Psoas muscle (tissue), 8 donors: Measurements from ENCODE around the gene LUC7L. TPM values are rescaled to one million over a fixed set of nuclear protein-coding genes. Genes with fewer than 3 reads are reported as not detected.
A peak's percentile ranks its signal among the peaks of the same experiment; 100 is the strongest.

Source experiments
- ATAC-seq, 4 donors: fragments of 200-7000 bp; cut with Tn5 transposase; one replicate each; pipeline ENCODE4 v1.9.1; 2020; ENCODE audit warnings: moderate library complexity in 3 of 4, mild to moderate bottlenecking in 2 of 4
- DNase-seq, 2 donors: peaks; one replicate each; pipeline ENCODE4 v3.0.0-alpha.2; 2020
- H3K27ac ChIP-seq: fragments of 200-600 bp; one replicate; pipeline ENCODE4 v1.8.0; 2022
- H3K27me3 ChIP-seq, 3 donors: fragments of 200-600 bp in 1 of 3; one replicate each; pipeline versions ENCODE4 v1.6.1 to v1.8.0; 2013 to 2022; ENCODE audit warnings: low read length in 2 of 3, mild to moderate bottlenecking in 2 of 3, moderate library complexity in 1 of 3; ENCODE audit not compliant: insufficient read depth in 3 of 3
- H3K36me3 ChIP-seq, 2 donors: fragments of 200-600 bp in 1 of 2; one replicate each; pipeline versions ENCODE4 v1.6.1 to v1.8.0; 2013 to 2022; ENCODE audit warnings: low read depth in 1 of 2, mild to moderate bottlenecking in 1 of 2, moderate library complexity in 1 of 2; ENCODE audit not compliant: insufficient read depth in 1 of 2
- H3K4me1 ChIP-seq: fragments of 200-600 bp; one replicate; pipeline ENCODE4 v1.8.0; 2022
- H3K4me3 ChIP-seq: fragments of 200-600 bp; one replicate; pipeline ENCODE4 v1.8.0; 2022; ENCODE audit warnings: mild to moderate bottlenecking
- H3K9me3 ChIP-seq: fragments of 200-600 bp; one replicate; pipeline ENCODE4 v1.8.0; 2022
- WGBS, 3 donors: extraction: QIAGEN DNeasy Blood & Tissue Kit; methylation state at CpG; one replicate each; pipeline versions ENCODE4 v1.1.6 to v1.1.7; 2013; 5-methylcytosine and 5-hydroxymethylcytosine counted together
- intact Hi-C, 2 donors: fragments of 100-400 bp; cut with DNase I; formaldehyde crosslinking; loops; one replicate each; pipeline versions ENCODE4 v1.11.0 to v1.14.2; 2022
- polyA plus RNA-seq, 3 donors: library from polyadenylated mRNA; stranded (reverse); fragments of 200-250 nt; gene quantifications; one replicate each; pipeline ENCODE4 v1.2.3, GENCODE V29; 2013
- total RNA-seq, 4 donors: library from RNA; stranded (reverse); fragmentation: NEBNext Ultra II Directional in 2 of 4; extraction: Animal tissue kit (Norgen Biotek cat#: 25700) in 2 of 4; gene quantifications; one replicate each; pipeline versions ENCODE4 v1.2.1 to v1.2.4, GENCODE V29; 2021 to 2023
- TF ChIP-seq, protein P1 (sequence below): fragments of 200-600 bp; IDR thresholded peaks from one replicate; pipeline ENCODE4 v1.8.0; 2022; ENCODE audit warnings: antibody characterized with exemption
- donor health status: healthy with polysubstance abuse.
- donor health status: DM: no; HTN: no; CAD: no; lungs with moderate emphysema.
- donor health status: Bipolar disorder and iron deficiency.
- donor health status: healthy.
- donor health status: DM: yes; HTN: yes; CAD: no.
- donor health status: DM: no; HTN: no; CAD: no.
- donor health status: DM: no; HTN: no; CAD: no.
- donor health status: DM: yes; HTN: yes; CAD: no.

LUC7L gene
- total and polyA plus RNA-seq, 7 donors: 23.8 to 58.9 (median 30.3) TPM

DNA sequence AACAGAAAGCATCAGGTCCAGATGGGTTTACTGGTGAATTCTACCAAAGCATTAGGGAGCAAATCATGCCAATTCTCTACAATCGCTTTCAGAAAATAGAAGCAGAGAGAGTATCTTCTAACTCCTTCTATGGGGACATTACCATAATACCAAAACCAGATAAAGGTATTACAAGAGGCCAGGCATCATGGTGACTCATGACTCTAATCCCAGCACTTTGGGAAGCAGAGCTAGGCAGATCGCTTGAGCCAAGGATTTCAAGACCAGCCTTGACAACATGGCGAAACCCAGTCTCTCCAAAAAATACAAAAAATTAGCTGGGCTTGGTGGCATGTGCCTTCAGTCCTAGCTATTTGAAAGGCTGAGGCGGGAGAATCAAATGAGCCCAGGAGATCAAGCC lies 26.0 kb downstream of the LUC7L start:
- 94 to 98% (median 97%) methylated on average over 4 of the region's 4 CpGs for WGBS, 3 donors
- peaks cover 6% of the 10 kb centered on the region for H3K4me1 ChIP-seq
- no peak overlapping the region for H3K4me3 ChIP-seq
- H3K9me3 ChIP-seq: no peaks in the 10 kb centered on the region
- peaks cover 32 to 97% of the 10 kb centered on the region in 2 donors for H3K36me3 ChIP-seq
- H3K27ac ChIP-seq: no peak overlapping the region
- H3K27me3 ChIP-seq: no peaks in the 10 kb centered on the region
- intact Hi-C loops: loop anchor here in 1 of 2 donors (10.0 kb wide), 1 partner anchor 152 kb away; the partner anchor contains the start of gene AXIN1
- ATAC-seq: peak; percentile 62 to 79 (median 72)
- TF ChIP-seq, protein P1, sequence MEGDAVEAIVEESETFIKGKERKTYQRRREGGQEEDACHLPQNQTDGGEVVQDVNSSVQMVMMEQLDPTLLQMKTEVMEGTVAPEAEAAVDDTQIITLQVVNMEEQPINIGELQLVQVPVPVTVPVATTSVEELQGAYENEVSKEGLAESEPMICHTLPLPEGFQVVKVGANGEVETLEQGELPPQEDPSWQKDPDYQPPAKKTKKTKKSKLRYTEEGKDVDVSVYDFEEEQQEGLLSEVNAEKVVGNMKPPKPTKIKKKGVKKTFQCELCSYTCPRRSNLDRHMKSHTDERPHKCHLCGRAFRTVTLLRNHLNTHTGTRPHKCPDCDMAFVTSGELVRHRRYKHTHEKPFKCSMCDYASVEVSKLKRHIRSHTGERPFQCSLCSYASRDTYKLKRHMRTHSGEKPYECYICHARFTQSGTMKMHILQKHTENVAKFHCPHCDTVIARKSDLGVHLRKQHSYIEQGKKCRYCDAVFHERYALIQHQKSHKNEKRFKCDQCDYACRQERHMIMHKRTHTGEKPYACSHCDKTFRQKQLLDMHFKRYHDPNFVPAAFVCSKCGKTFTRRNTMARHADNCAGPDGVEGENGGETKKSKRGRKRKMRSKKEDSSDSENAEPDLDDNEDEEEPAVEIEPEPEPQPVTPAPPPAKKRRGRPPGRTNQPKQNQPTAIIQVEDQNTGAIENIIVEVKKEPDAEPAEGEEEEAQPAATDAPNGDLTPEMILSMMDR: no peak
- no peak for DNase-seq

DNA sequence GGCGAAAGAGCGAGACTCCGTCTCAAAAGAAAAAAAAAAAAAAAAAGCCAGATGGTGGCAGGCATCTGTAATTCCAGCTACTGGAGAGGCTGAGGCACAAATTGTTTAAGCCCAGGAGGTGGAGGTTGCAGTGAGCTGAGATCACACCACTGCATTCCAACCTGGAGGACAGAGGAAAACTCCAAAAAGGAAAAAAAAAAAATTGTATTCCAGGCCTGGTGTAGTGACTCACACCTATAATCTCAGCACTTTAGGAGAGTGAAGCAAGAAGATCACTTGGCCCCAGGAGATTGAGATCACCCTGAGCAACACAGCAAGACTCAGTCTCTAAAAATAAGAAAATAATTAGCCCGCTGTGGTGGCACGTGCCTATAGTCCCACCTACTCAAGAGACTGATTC lies 28.9 kb downstream of the LUC7L start:
- intact Hi-C loops: loop anchor here in 1 of 2 donors (10.0 kb wide), 1 partner anchor 154 kb away; the partner anchor contains the start of gene AXIN1
- TF ChIP-seq, protein P1: no peak
- WGBS, 3 donors: 89 to 95% (median 92%) methylated on average over 5 of the region's 5 CpGs

DNA sequence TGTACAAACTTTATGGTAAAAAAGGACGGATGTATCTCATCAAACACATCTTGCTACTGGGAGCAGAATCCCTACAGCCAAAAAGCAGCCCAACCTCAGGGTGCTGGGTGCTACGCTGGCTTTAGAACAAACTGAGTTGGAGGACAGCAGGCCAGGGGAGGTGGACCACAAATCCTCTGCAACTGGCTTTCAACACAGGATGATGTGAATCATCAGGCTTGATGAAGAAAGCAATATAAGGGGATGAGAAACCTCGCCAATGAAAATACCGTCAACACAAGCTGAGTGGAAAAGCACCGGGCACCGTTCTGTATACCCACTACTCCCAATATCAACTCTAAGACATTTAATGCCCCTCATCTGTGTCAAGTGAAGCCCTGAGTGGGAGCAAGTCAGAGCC lies 34.7 kb downstream of the LUC7L start:
- Histone ChIP-seq H3K4me1 (no peaks in the 10 kb centered on the region), H3K27me3 (no peaks in the 10 kb centered on the region), H3K36me3 (peaks cover 22 to 100% of the 10 kb centered on the region in 2 donors), H3K4me3 (no peak overlapping the region), H3K27ac (no peak overlapping the region), H3K9me3 (no peaks in the 10 kb centered on the region)
- DNase-seq (no peak), ATAC-seq (no peak)
- intact Hi-C loops: no loop called here
- TF ChIP-seq, protein P1: no peak
- WGBS, 3 donors: 88 to 95% (median 93%) methylated on average over 6 of the region's 6 CpGs

More for the DNA sequence above, 28.9 kb downstream of the LUC7L start:
- no peak overlapping the region for H3K4me3 ChIP-seq
- H3K27ac ChIP-seq: no peak overlapping the region
- no peaks in the 10 kb centered on the region for H3K4me1 ChIP-seq
- peaks cover 28 to 98% of the 10 kb centered on the region in 2 donors for H3K36me3 ChIP-seq
- no peaks in the 10 kb centered on the region for H3K9me3 ChIP-seq
- DNase-seq (no peak), ATAC-seq (peak in 3 of 4 donors; percentile 26 to 33 (median 27))
- no peaks in the 10 kb centered on the region for H3K27me3 ChIP-seq

DNA sequence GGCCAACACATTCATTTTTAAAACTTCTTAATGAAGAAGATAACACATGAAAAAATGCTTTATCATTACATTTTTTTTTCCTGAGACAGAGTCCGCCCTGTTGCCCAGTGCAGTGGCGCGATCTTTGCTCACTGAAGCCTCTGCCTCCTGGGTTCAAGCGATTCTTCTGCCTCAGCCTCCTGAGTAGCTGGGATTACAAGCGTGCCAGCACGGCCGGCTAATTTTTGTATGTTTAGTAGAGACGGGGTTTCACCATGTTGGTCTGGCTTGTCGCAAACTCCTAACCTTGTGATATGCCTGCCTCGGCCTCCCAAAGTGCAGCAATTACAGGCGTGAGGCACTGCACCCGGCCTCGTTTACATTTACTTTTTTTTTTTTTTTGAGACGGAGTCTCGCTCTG lies 35.8 kb downstream of the LUC7L start:
- Histone ChIP-seq H3K4me3 (no peak overlapping the region), H3K36me3 (peaks cover 16 to 100% of the 10 kb centered on the region in 2 donors), H3K27me3 (no peaks in the 10 kb centered on the region), H3K4me1 (no peaks in the 10 kb centered on the region), H3K27ac (no peak overlapping the region), H3K9me3 (no peaks in the 10 kb centered on the region)
- DNase-seq (no peak), ATAC-seq (no peak)
- intact Hi-C loops: no loop called here
- WGBS, 3 donors: 92 to 94% (median 93%) methylated on average over 13 to 15 of the region's 15 CpGs
- TF ChIP-seq, protein P1: no peak

DNA sequence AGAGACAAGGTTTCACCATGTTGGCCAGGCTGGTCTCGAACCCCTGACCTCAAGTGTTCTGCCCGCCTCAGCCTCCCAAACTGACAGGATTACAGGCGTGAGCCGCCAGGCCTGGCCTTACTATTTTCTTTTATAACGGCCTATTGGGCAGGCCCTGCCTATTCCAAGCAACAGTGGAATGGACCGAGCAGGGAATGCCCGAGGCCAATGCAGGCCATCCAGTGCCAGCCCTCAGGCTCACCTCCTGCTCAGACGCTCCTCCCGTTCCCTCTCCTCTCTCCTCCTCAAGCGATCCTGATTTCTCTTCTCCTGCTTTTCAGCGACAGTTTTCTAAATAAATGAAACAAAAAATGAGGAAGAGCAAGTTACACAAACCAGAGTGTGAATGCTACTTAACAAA lies 36.6 kb downstream of the LUC7L start:
- Histone ChIP-seq H3K36me3 (peaks cover 11 to 100% of the 10 kb centered on the region in 2 donors), H3K27ac (no peak overlapping the region), H3K9me3 (no peaks in the 10 kb centered on the region), H3K4me1 (no peaks in the 10 kb centered on the region), H3K4me3 (no peak overlapping the region), H3K27me3 (no peaks in the 10 kb centered on the region)
- DNase-seq: no peak
- WGBS, 3 donors: 93 to 94% (median 93%) methylated on average over 11 of the region's 11 CpGs
- TF ChIP-seq, protein P1: no peak
- ATAC-seq: no peak
- intact Hi-C loops: no loop called here
